Transverse colon (tissue), 4 donors: Measurements from ENCODE around the gene MGAT3. TPM values are rescaled to one million over a fixed set of nuclear protein-coding genes. Genes with fewer than 3 reads are reported as not detected.
"Not testable (repeated sequence)": the region's sequence is repeated elsewhere in the genome, so short reads cannot be mapped to it uniquely, and the experiment has no call there.

Experiments
- DNase-seq: peaks from one replicate; pipeline ENCODE4 v3.0.0-alpha.2; 2019
- H3K27ac ChIP-seq, 4 donors: fragments of 200-600 bp; sonication (generic); 2 replicates each; pipeline ENCODE4 v1.5.1; 2016 to 2018; ENCODE audit warnings: inconsistent platforms in 4 of 4
- H3K27me3 ChIP-seq: fragments of 200-600 bp; sonication (generic); 2 replicates; pipeline ENCODE4 v1.5.1; 2017; ENCODE audit warnings: inconsistent platforms
- H3K36me3 ChIP-seq, 4 donors: fragments of 200-600 bp; sonication (generic); 2 replicates each; pipeline ENCODE4 v1.5.1; 2017 to 2019; ENCODE audit warnings: inconsistent platforms in 4 of 4
- H3K4me1 ChIP-seq, 4 donors: fragments of 200-600 bp; sonication (generic); 2 replicates each; pipeline ENCODE4 v1.5.1; 2017 to 2020; ENCODE audit warnings: inconsistent platforms in 4 of 4
- H3K4me3 ChIP-seq, 4 donors: fragments of 200-600 bp; sonication (generic); 1 replicate in 1 of 4; 2 replicates in 3 of 4; pipeline versions ENCODE4 v1.5.1 to v1.6.1; 2017 to 2019; ENCODE audit warnings: inconsistent platforms in 4 of 4
- H3K9me3 ChIP-seq, 2 donors: fragments of 200-600 bp; sonication (generic); 2 replicates each; pipeline ENCODE4 v1.5.1; 2017 to 2019; ENCODE audit warnings: inconsistent platforms in 2 of 2
- CTCF ChIP-seq, 5 experiments: fragments of 200-600 bp in 3 of 5; fragments of 450-650 bp in 2 of 5; sonication (generic) in 3 of 5; IDR thresholded peaks; 1 replicate in 2 of 5; 2 replicates in 3 of 5; pipeline ENCODE4 v1.5.1; 2016 to 2017; ENCODE audit warnings: antibody characterized with exemption in 5 of 5, inconsistent platforms in 3 of 5, mild to moderate bottlenecking in 2 of 5, moderate library complexity in 1 of 5
- EP300 ChIP-seq: sonication (generic); formaldehyde crosslinking; IDR thresholded peaks from one replicate; pipeline ENCODE4 v1.6.1; 2017; ENCODE audit warnings: antibody characterized with exemption, low read depth
- POLR2A ChIP-seq: fragments of 450-650 bp; IDR thresholded peaks from one replicate; pipeline ENCODE4 v1.6.1; 2016; ENCODE audit warnings: antibody characterized with exemption, mild to moderate bottlenecking, moderate library complexity
- POLR2AphosphoS5 ChIP-seq, 3 donors: sonication (generic); formaldehyde crosslinking; IDR thresholded peaks; one replicate each; pipeline ENCODE4 v1.6.1; 2016; ENCODE audit warnings: antibody characterized with exemption in 3 of 3
- WGBS, 2 donors: methylation state at CpG; one replicate each; pipeline ENCODE4 v1.1.5; 2018; ENCODE audit warnings: low coverage in 1 of 2; 5-methylcytosine and 5-hydroxymethylcytosine counted together
- in situ Hi-C, 4 donors: fragments of 200-750 bp; cut with MboI; loops; one replicate each; pipeline versions ENCODE4 v1.15.0 to v1.15.1; 2017; ENCODE audit warnings: low sequenced_read_pairs in 3 of 4, low pct_ligation_motif_present in 1 of 4, low pct_unique_long_range_greater_than_20kb in 1 of 4
- intact Hi-C: fragments of 100-400 bp; cut with DNase I; formaldehyde crosslinking; loops from one replicate; pipeline ENCODE4 v1.15.1; 2023; ENCODE audit warnings: low total_unique reads
- total RNA-seq, 4 donors: library from RNA; depleted of rRNA; stranded (reverse); fragments of >200 nt; gene quantifications; one replicate each; pipeline ENCODE4 v1.1.0, GENCODE V29; 2016

Gene MGAT3
- total RNA-seq, 4 donors from 2014 or later: 1.2 to 10.1 (median 5.2) TPM

- peak; percentile 51 for DNase-seq
- Histone ChIP-seq H3K27ac (peak overlapping the region; percentile 96 to 100 (median 100)), H3K4me1 (peaks cover 17 to 42% (median 38%) of the 10 kb centered on the region in 4 donors), H3K36me3 (peaks cover 0 to 31% (median 16%) of the 10 kb centered on the region in 4 donors), H3K27me3 (no peaks in the 10 kb centered on the region), H3K4me3 (peak overlapping the region; percentile 79 to 96 (median 94)), H3K9me3 (no peaks in the 10 kb centered on the region)
- intact Hi-C loops (loop anchor here (10.0 kb wide), 1 partner anchor 114 kb away; no protein-coding TSS in a partner anchor), in situ Hi-C loops (no loop called here)
- TF ChIP-seq POLR2A: no peak
- no peak for TF ChIP-seq EP300
- no peak for TF ChIP-seq CTCF (IDR thresholded peaks at IDR 0.05)
- no peak for TF ChIP-seq POLR2AphosphoS5 (IDR thresholded peaks at IDR 0.05)
- 10% methylated on average over 24 of the region's 24 CpGs; no CpG with 5 or more reads in 1 of the 2 donors for WGBS, 2 donors
Observed at GRCh38 chr22:39518996-39519680, 62.3 kb downstream of the MGAT3 start.

DNA sequence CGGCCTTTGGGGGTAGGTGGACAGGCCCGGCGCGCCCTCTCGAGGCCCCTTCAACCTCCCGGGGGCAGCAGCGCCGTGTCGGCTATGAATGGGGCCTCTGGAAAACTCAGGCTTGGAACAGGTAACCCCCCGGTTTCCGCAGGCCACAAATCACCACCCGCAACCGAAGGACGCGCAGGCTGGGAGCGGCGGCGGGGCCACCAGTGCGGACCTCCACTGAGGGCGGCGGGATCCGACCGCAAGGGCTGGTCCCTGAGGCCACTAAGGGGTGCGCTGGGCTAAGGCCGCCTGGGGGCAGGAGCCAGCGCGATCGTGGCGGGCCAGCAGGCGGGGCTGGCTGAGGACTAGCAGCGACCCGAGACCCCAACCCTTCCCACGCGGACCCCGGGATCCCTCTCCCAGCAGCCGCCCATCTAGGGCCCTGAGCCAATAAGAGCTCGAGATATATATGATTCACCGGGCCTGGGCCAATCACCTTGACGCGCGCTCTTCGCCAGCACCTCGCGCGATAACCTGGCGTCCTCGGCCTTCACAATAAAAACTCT lies 62.9 kb downstream of the MGAT3 start:
- DNase-seq: peak; percentile 98
- H3K4me3 ChIP-seq: peak overlapping the region; percentile 79 to 96 (median 94)
- intact Hi-C loops (loop anchor here (10.0 kb wide), 2 partner anchors 115 to 345 kb away; no protein-coding TSS in a partner anchor), in situ Hi-C loops (no loop called here)
- no peaks in the 10 kb centered on the region for H3K27me3 ChIP-seq
- peak overlapping the region; percentile 96 to 100 (median 100) for H3K27ac ChIP-seq
- H3K36me3 ChIP-seq: peaks cover 0 to 27% (median 14%) of the 10 kb centered on the region in 4 donors
- H3K9me3 ChIP-seq: no peaks in the 10 kb centered on the region
- H3K4me1 ChIP-seq: peaks cover 22 to 49% (median 41%) of the 10 kb centered on the region in 4 donors
- 0% methylated on average over 21 of the region's 47 CpGs; no CpG with 5 or more reads in 1 of the 2 donors for whole genome bisulfite sequencing, 2 donors
- TF ChIP-seq CTCF (IDR thresholded peaks at IDR 0.05) (peak in 3 of 5 experiments; percentile 27 to 31 (median 29)), EP300 (no peak), POLR2AphosphoS5 (IDR thresholded peaks at IDR 0.05) (peak; percentile 72 to 88 (median 83)), POLR2A (no peak)

DNA sequence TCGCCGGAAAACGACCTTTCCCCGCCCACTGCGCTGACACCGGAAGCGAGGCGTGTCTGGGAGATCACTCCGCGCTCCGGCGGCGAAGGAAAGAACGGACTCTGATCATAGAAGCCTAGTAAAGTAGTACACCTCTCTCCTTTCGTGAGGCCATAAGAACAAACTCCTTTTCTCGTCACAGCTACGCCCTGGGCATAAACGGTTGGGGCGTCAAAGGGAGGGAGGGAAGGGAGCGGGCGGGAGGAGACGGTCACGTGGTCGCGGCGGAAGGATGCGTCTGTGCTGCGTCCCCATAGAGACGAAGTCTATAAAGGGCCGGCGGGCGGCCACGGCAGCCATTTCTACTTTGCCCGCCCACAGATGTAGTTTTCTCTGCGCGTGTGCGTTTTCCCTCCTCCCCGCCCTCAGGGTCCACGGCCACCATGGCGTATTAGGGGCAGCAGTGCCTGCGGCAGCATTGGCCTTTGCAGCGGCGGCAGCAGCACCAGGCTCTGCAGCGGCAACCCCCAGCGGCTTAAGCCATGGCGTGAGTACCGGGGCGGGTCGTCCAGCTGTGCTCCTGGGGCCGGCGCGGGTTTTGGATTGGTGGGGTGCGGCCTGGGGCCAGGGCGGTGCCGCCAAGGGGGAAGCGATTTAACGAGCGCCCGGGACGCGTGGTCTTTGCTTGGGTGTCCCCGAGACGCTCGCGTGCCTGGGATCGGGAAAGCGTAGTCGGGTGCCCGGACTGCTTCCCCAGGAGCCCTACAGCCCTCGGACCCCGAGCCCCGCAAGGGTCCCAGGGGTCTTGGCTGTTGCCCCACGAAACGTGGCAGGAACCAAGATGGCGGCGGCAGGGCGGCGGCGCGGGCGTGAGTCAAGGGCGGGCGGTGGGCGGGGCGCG lies 63.7 kb downstream of the MGAT3 start, which contains the start of gene ATF4:
TSS of gene ATF4 (plus strand) at position 337 of the 880 bp plus-strand sequence. CDS start 884 bp downstream, outside the sequence.
- Histone ChIP-seq H3K4me1 (peaks cover 22 to 50% (median 42%) of the 10 kb centered on the region in 4 donors), H3K4me3 (peak within 1 kb of the TSS; percentile 93 to 96 (median 94)), H3K9me3 (no peaks in the 10 kb centered on the region), H3K36me3 (peaks cover 0 to 20% (median 11%) of the 10 kb centered on the region in 4 donors), H3K27ac (peak within 1 kb of the TSS; percentile 96 to 100 (median 100)), H3K27me3 (no peaks in the 10 kb centered on the region)
- DNase-seq: peak; percentile 91
- peak; percentile 98 to 100 (median 100) for TF ChIP-seq POLR2AphosphoS5 (IDR thresholded peaks at IDR 0.05)
- no peak for TF ChIP-seq EP300
- TF ChIP-seq POLR2A: peak; percentile 100
- TF ChIP-seq CTCF (IDR thresholded peaks at IDR 0.05): peak in 1 of 5 experiments; percentile 10
- intact Hi-C loops (loop anchor here (10.0 kb wide), 1 partner anchor 346 kb away; no protein-coding TSS in a partner anchor), in situ Hi-C loops (no loop called here)
- 1% methylated on average over 70 of the region's 86 CpGs; no CpG with 5 or more reads in 1 of the 2 donors for WGBS, 2 donors

- DNase-seq, H3K9me3 ChIP-seq, in situ Hi-C loops, H3K27me3 ChIP-seq: not testable (repeated sequence)
- peaks cover 0 to 14% (median 9%) of the 10 kb centered on the region in 4 donors for H3K36me3 ChIP-seq
- WGBS, 2 donors: 2% methylated on average over 20 of the region's 28 CpGs; no CpG with 5 or more reads in 1 of the 2 donors
- H3K4me1 ChIP-seq: peaks cover 22 to 50% (median 42%) of the 10 kb centered on the region in 4 donors
- intact Hi-C loops: loop anchor here (10.0 kb wide), 1 partner anchor 346 kb away; no protein-coding TSS in a partner anchor
- peak overlapping the region; percentile 96 to 100 (median 100) for H3K27ac ChIP-seq
- peak overlapping the region; percentile 93 to 96 (median 94) for H3K4me3 ChIP-seq
Observed at GRCh38 chr22:39521106-39521885, 64.5 kb downstream of the MGAT3 start.

DNA sequence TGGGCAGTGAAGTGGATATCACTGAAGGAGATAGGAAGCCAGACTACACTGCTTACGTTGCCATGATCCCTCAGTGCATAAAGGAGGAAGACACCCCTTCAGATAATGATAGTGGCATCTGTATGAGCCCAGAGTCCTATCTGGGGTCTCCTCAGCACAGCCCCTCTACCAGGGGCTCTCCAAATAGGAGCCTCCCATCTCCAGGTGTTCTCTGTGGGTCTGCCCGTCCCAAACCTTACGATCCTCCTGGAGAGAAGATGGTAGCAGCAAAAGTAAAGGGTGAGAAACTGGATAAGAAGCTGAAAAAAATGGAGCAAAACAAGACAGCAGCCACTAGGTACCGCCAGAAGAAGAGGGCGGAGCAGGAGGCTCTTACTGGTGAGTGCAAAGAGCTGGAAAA lies 65.3 kb downstream of the MGAT3 start:
- Histone ChIP-seq H3K36me3 (peaks cover 0 to 14% (median 9%) of the 10 kb centered on the region in 4 donors), H3K27ac (peak overlapping the region; percentile 96 to 100 (median 100)), H3K4me1 (peaks cover 23 to 56% (median 47%) of the 10 kb centered on the region in 4 donors), H3K4me3 (peak overlapping the region; percentile 93 to 96 (median 94))
- in situ Hi-C loops, H3K27me3 ChIP-seq, DNase-seq, H3K9me3 ChIP-seq: not testable (repeated sequence)
- 0 to 12% methylated on average over 4 to 5 of the region's 5 CpGs for WGBS, 2 donors
- intact Hi-C loops: loop anchor here (10.0 kb wide), 1 partner anchor 347 kb away; no protein-coding TSS in a partner anchor
